Naive thymus-derived CD4-positive, alpha-beta T cell (primary cell): Measurements from ENCODE around the gene ZDHHC19. TPM values are rescaled to one million over a fixed set of nuclear protein-coding genes. Genes with fewer than 3 reads are reported as not detected.
A peak's percentile ranks its signal among the peaks of the same experiment; 100 is the strongest.

Source experiments
- ATAC-seq: fragments of 150-1000 bp; cut with Tn5 transposase; 2 replicates; pipeline ENCODE4 v1.10.0; 2021; ENCODE audit warnings: mild to moderate bottlenecking, moderate library complexity
- CTCF ChIA-PET: fragments of 350-600 bp; sonication (Branson Sonifier 250); formaldehyde crosslinking; loops from one replicate; lab custom pipeline; 2021; ENCODE audit warnings: antibody characterized with exemption; lab: Charles Lee
- POLR2A ChIA-PET: fragments of 350-600 bp; sonication (Branson Sonifier 250); formaldehyde crosslinking; loops from one replicate; lab custom pipeline; 2021; ENCODE audit warnings: antibody characterized with exemption, inconsistent platforms; lab: Charles Lee
- DNase-seq, 9 donors: peaks; one replicate each; pipeline versions ENCODE4 v3.0.0 to v3.0.0-alpha.2; 2020 to 2022; ENCODE audit warnings: mixed read lengths in 1 of 9
- H3K27ac ChIP-seq: one replicate; pipeline ENCODE4 v1.7.0; 2013; ENCODE audit warnings: mild to moderate bottlenecking, low read depth, low read length, moderate library complexity
- H3K27me3 ChIP-seq, 2 donors: one replicate each; pipeline ENCODE4 v1.7.0; 2013; ENCODE audit warnings: low read length in 2 of 2, mild to moderate bottlenecking in 2 of 2, moderate library complexity in 2 of 2; ENCODE audit not compliant: control insufficient read depth in 2 of 2, insufficient read depth in 2 of 2
- H3K36me3 ChIP-seq, 3 experiments: 1 replicate in 2 of 3; 2 replicates in 1 of 3; pipeline ENCODE4 v1.7.0; 2013; ENCODE audit warnings: low read length in 3 of 3, mild to moderate bottlenecking in 3 of 3, moderate library complexity in 1 of 3; ENCODE audit not compliant: insufficient read depth in 3 of 3, control insufficient read depth in 2 of 3
- H3K4me1 ChIP-seq, 2 donors: one replicate each; pipeline ENCODE4 v1.7.0; 2013; ENCODE audit warnings: low read length in 2 of 2, mild to moderate bottlenecking in 2 of 2, moderate library complexity in 1 of 2; ENCODE audit not compliant: control insufficient read depth in 2 of 2, insufficient read depth in 2 of 2
- H3K4me3 ChIP-seq: 2 replicates; pipeline ENCODE4 v1.7.0; 2013; ENCODE audit warnings: mild to moderate bottlenecking, low read length
- H3K9me3 ChIP-seq, 3 experiments: 1 replicate in 2 of 3; 2 replicates in 1 of 3; pipeline ENCODE4 v1.7.0; 2013; ENCODE audit warnings: low read length in 3 of 3; ENCODE audit not compliant: control insufficient read depth in 2 of 3
- H3K27ac Mint-ChIP-seq, 9 donors: one replicate each; pipeline ENCODE4 v1.8.0; 2020 to 2022; ENCODE audit warnings: mixed read lengths in 9 of 9, mild to moderate bottlenecking in 8 of 9, moderate library complexity in 5 of 9, inconsistent platforms in 2 of 9
- H3K27me3 Mint-ChIP-seq, 5 donors: one replicate each; pipeline ENCODE4 v1.8.0; 2021 to 2022; ENCODE audit warnings: mixed read lengths in 5 of 5, mild to moderate bottlenecking in 1 of 5
- H3K36me3 Mint-ChIP-seq, 5 donors: one replicate each; pipeline ENCODE4 v1.8.0; 2020 to 2022; ENCODE audit warnings: mixed read lengths in 5 of 5, mild to moderate bottlenecking in 3 of 5, inconsistent platforms in 1 of 5
- H3K4me1 Mint-ChIP-seq, 7 donors: one replicate each; pipeline ENCODE4 v1.8.0; 2020 to 2022; ENCODE audit warnings: mixed read lengths in 7 of 7, mild to moderate bottlenecking in 3 of 7, inconsistent platforms in 1 of 7
- H3K4me3 Mint-ChIP-seq, 10 donors: one replicate each; pipeline ENCODE4 v1.8.0; 2020 to 2022; ENCODE audit warnings: mild to moderate bottlenecking in 10 of 10, mixed read lengths in 10 of 10, moderate library complexity in 6 of 10, inconsistent platforms in 2 of 10
- H3K9me3 Mint-ChIP-seq, 11 donors: one replicate each; pipeline ENCODE4 v1.8.0; 2020 to 2022; ENCODE audit warnings: mixed read lengths in 11 of 11, mild to moderate bottlenecking in 4 of 11, inconsistent platforms in 1 of 11, moderate library complexity in 1 of 11
- intact Hi-C, 2 donors: fragments of 100-400 bp; cut with micrococcal nuclease; formaldehyde crosslinking; loops; one replicate each; pipeline ENCODE4 v1.15.1; 2023
- polyA plus RNA-seq, 2 donors: library from polyadenylated mRNA; unstranded; fragments of 300-500 nt; fragmentation: Illumina TruSeq; gene quantifications; one replicate each; pipeline ENCODE4 v1.2.3, GENCODE V29; 2021
- total RNA-seq, 6 experiments: library from RNA in 5 of 6; stranded (reverse) in 5 of 6; gene quantifications; 1 replicate in 5 of 6; 2 replicates in 1 of 6; pipeline ENCODE4 v1.2.3 and lab custom pipeline; 2021 to 2026

Gene ZDHHC19
- total and polyA plus RNA-seq, 7 experiments from 2014 or later, result 0.58 TPM; not detected in 6

GRCh38 chr3:196236223-196236622 is 25.0 kb upstream of the ZDHHC19 start:
- CTCF ChIA-PET, result interaction anchor here (0.6 to 1.0 kb wide), 2 partner anchors 163 to 230 kb away, joined by 4 to 9 read pairs; no protein-coding TSS in a partner anchor
- H3K27me3 ChIP-seq, result no peaks in the 10 kb centered on the region
- ATAC-seq (no peak), DNase-seq (no peak)
- H3K4me1 ChIP-seq, result no peaks in the 10 kb centered on the region
- peaks cover 0 to 30% (median 5%) of the 10 kb centered on the region in 5 donors for H3K36me3 Mint-ChIP-seq
- H3K27ac Mint-ChIP-seq, result peak overlapping the region in 2 of 9 donors; percentile 12 to 52
- peaks cover 5 to 32% (median 5%) of the 10 kb centered on the region in 3 experiments for H3K36me3 ChIP-seq
- POLR2A ChIA-PET, result no interaction called here
- no peaks in the 10 kb centered on the region for H3K9me3 ChIP-seq
- intact Hi-C loops, result no loop called here
- H3K27me3 Mint-ChIP-seq, result no peaks in the 10 kb centered on the region
- peaks cover 0 to 11% (median 4%) of the 10 kb centered on the region in 7 donors for H3K4me1 Mint-ChIP-seq
- no peaks in the 10 kb centered on the region for H3K9me3 Mint-ChIP-seq
- H3K4me3 ChIP-seq, result no peak overlapping the region
- H3K4me3 Mint-ChIP-seq, result no peak overlapping the region
- H3K27ac ChIP-seq, result no peak overlapping the region

DNA sequence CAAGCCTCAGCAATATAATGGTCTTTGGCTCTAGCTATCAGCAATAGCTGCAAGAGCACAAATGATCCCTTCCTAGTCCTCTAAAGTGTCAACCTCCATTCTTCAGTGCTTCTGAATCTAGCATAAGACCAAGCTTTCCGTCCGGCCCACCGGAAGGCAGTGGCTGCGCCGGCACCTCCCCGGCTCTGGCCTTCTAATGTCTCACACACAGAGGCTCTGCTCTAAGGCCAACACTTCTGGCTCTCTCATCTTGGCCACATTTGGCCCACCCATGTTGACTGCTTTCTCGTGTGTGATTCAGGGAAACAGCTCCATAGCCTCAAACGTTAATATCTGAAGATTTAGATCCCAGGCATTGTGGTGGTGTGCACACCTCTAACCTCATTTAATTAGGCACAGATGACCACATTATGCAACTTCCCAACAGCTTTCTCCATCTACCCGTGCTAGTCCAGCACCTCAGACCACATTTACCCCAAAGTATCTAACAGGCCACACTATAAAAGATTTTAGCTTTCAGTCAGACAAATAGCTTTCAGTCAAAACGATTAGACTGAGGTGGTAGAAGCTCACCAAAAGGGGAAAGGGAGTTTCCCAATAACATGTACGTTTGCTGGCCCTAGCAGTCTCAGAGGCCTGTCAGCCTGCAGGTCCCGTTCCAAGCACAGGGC is 24.4 kb upstream of the ZDHHC19 start:
- H3K36me3 Mint-ChIP-seq, result peaks cover 0 to 28% (median 5%) of the 10 kb centered on the region in 5 donors
- no peak overlapping the region for H3K4me3 Mint-ChIP-seq
- no peak overlapping the region for H3K4me3 ChIP-seq
- H3K36me3 ChIP-seq, result peaks cover 5 to 32% (median 5%) of the 10 kb centered on the region in 3 experiments
- H3K27ac ChIP-seq, result no peak overlapping the region
- H3K9me3 ChIP-seq, result no peaks in the 10 kb centered on the region
- H3K27ac Mint-ChIP-seq, result peak overlapping the region in 6 of 9 donors; percentile 2 to 90 (median 24)
- no peaks in the 10 kb centered on the region for H3K4me1 ChIP-seq
- peaks cover 0 to 11% (median 4%) of the 10 kb centered on the region in 7 donors for H3K4me1 Mint-ChIP-seq
- H3K27me3 Mint-ChIP-seq, result no peaks in the 10 kb centered on the region
- DNase-seq, result no peak
- CTCF ChIA-PET, result interaction anchor here (0.6 to 1.0 kb wide), 2 partner anchors 162 to 231 kb away, joined by 4 to 9 read pairs; no protein-coding TSS in a partner anchor
- POLR2A ChIA-PET, result interaction anchor here (0.5 kb wide), 1 partner anchor 282 kb away, joined by 3 read pairs; no protein-coding TSS in a partner anchor
- no peaks in the 10 kb centered on the region for H3K27me3 ChIP-seq
- no peaks in the 10 kb centered on the region for H3K9me3 Mint-ChIP-seq
- intact Hi-C loops, result no loop called here
- ATAC-seq, result no peak

GRCh38 chr3:196232882-196233251 is 21.7 kb upstream of the ZDHHC19 start:
- H3K36me3 Mint-ChIP-seq, result peaks cover 0 to 11% (median 0%) of the 10 kb centered on the region in 5 donors
- H3K4me3 Mint-ChIP-seq, result no peak overlapping the region
- no peak overlapping the region for H3K4me3 ChIP-seq
- no peak for DNase-seq
- ATAC-seq, result no peak
- H3K27me3 Mint-ChIP-seq, result no peaks in the 10 kb centered on the region
- ChIA-PET POLR2A (no interaction called here), CTCF (no interaction called here)
- H3K4me1 Mint-ChIP-seq, result peaks cover 0 to 11% (median 4%) of the 10 kb centered on the region in 7 donors
- H3K27me3 ChIP-seq, result no peaks in the 10 kb centered on the region
- H3K4me1 ChIP-seq, result no peaks in the 10 kb centered on the region
- peaks cover 0 to 12% (median 3%) of the 10 kb centered on the region in 3 experiments for H3K36me3 ChIP-seq
- H3K9me3 Mint-ChIP-seq, result no peaks in the 10 kb centered on the region
- no peak overlapping the region for H3K27ac Mint-ChIP-seq
- intact Hi-C loops, result no loop called here
- no peaks in the 10 kb centered on the region for H3K9me3 ChIP-seq
- H3K27ac ChIP-seq, result no peak overlapping the region

DNA sequence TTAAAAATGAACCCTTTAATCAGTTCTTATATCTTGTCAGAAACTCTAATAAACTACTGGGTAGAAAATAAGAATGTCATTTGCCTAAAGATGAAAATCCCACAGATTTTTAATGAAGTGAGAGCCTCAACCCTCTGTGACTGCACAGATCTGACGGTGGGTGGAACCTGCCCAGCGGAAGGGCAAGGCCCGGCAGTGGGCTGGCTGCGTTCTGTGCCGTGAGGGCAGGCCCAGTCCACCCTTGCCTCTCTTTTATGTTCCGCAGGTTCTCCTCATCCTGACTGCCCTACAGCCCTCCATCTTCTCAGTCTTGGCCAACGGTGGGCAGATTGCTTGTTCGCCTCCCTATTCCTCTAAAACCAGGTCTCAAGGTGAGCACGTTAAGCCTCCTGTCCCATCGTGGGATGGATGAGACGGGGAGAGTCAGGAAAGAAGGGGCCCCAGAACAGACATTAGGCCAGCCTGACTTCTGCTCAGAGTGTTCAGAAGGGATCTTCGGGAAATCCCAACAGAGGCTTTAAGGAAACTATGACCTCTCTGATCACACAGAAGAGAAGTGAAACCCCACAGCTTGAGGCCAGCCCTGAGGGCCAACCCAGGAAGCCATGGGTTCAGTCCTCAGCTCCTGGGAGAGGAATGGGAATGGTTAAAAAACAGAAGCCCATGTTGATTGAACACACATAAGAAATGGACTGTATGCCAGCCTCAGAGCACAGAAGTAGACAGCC is 21.1 kb upstream of the ZDHHC19 start:
- Mint-ChIP-seq H3K4me3 (no peak overlapping the region), H3K36me3 (peaks cover 0 to 9% (median 0%) of the 10 kb centered on the region in 5 donors), H3K9me3 (no peaks in the 10 kb centered on the region), H3K4me1 (peaks cover 0 to 10% (median 3%) of the 10 kb centered on the region in 7 donors), H3K27ac (no peak overlapping the region), H3K27me3 (no peaks in the 10 kb centered on the region)
- no peak overlapping the region for H3K4me3 ChIP-seq
- POLR2A ChIA-PET, result no interaction called here
- no peak for DNase-seq
- no peaks in the 10 kb centered on the region for H3K4me1 ChIP-seq
- no peaks in the 10 kb centered on the region for H3K9me3 ChIP-seq
- H3K27me3 ChIP-seq, result no peaks in the 10 kb centered on the region
- H3K36me3 ChIP-seq, result peaks cover 0 to 6% (median 0%) of the 10 kb centered on the region in 3 experiments
- peak; percentile 36 for ATAC-seq
- no peak overlapping the region for H3K27ac ChIP-seq
- CTCF ChIA-PET, result no interaction called here
- intact Hi-C loops, result no loop called here

DNA sequence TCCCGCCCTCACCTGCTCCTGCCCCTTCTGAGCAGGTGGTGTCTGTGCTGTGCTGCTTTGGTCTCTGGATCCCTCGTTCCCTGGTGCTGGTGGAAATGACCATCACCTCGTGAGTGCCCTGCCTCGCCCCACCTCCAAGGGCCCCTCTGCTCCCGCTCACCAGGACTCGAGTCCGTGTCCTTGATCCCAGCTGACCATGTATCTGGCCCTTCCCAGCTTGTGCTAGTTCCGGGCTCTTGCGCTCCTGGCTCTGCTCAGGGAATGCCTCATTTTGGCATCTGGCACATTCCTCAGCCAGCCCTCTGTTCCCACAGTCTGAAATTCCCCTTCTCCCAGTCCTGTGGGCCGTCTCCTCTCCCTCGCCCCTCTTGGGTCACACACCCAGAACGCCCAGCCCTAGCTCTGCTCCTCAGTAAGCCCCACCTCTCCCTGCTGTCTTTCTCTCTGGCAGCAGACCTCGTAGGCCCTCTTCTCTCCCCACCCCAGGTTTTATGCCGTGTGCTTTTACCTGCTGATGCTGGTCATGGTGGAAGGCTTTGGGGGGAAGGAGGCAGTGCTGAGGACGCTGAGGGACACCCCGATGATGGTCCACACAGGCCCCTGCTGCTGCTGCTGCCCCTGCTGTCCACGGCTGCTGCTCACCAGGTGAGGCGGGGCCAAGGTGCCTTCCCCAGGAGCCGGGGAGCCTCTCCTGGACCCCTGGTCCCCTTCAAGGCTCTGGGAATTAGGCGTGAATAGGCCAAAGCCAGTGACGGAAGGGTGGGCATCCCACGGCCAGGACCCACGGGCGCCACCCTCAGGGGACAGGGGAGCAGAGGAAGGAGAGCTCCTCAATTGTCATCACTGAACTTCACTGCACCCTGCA is 16.7 kb upstream of the ZDHHC19 start:
- H3K4me3 ChIP-seq, result no peak overlapping the region
- Mint-ChIP-seq H3K36me3 (peaks cover 0 to under 1% (median 0%) of the 10 kb centered on the region in 5 donors), H3K4me3 (peak overlapping the region in 1 of 10 donors; percentile 29), H3K27me3 (peaks cover 0 to 4% (median 4%) of the 10 kb centered on the region in 5 donors), H3K4me1 (peaks cover 0 to 3% (median 0%) of the 10 kb centered on the region in 7 donors), H3K27ac (no peak overlapping the region), H3K9me3 (no peaks in the 10 kb centered on the region)
- no peaks in the 10 kb centered on the region for H3K4me1 ChIP-seq
- H3K27ac ChIP-seq, result no peak overlapping the region
- intact Hi-C loops, result no loop called here
- no peaks in the 10 kb centered on the region for H3K9me3 ChIP-seq
- no peaks in the 10 kb centered on the region for H3K27me3 ChIP-seq
- ATAC-seq (no peak), DNase-seq (no peak)
- POLR2A ChIA-PET, result no interaction called here
- no peaks in the 10 kb centered on the region for H3K36me3 ChIP-seq
- CTCF ChIA-PET, result no interaction called here

GRCh38 chr3:196227121-196227561 is 15.9 kb upstream of the ZDHHC19 start:
- Mint-ChIP-seq H3K4me3 (no peak overlapping the region), H3K9me3 (no peaks in the 10 kb centered on the region), H3K27me3 (peaks cover 0 to 5% (median 4%) of the 10 kb centered on the region in 5 donors), H3K4me1 (no peaks in the 10 kb centered on the region), H3K36me3 (no peaks in the 10 kb centered on the region), H3K27ac (no peak overlapping the region)
- no peak overlapping the region for H3K27ac ChIP-seq
- ChIA-PET POLR2A (no interaction called here), CTCF (no interaction called here)
- DNase-seq (no peak), ATAC-seq (no peak)
- no peaks in the 10 kb centered on the region for H3K9me3 ChIP-seq
- H3K4me3 ChIP-seq, result no peak overlapping the region
- no peaks in the 10 kb centered on the region for H3K4me1 ChIP-seq
- intact Hi-C loops, result no loop called here
- no peaks in the 10 kb centered on the region for H3K27me3 ChIP-seq
- H3K36me3 ChIP-seq, result no peaks in the 10 kb centered on the region
